DOHH2 (cell line): ENCODE data around the gene IQSEC3.

ENCODE experiments used
- CTCF ChIP-seq: fragments of 200-600 bp; sonication (generic); IDR thresholded peaks from one replicate; pipeline ENCODE4 v1.5.1; 2014; ENCODE audit warnings: antibody characterized with exemption, mild to moderate bottlenecking, low read depth, low read length; ENCODE audit not compliant: poor library complexity, severe bottlenecking
- EZH2phosphoT487 ChIP-seq: fragments of 200-600 bp; sonication (generic); IDR thresholded peaks from 2 replicates; pipeline ENCODE4 v1.6.1; 2017; ENCODE audit warnings: borderline replicate concordance, mild to moderate bottlenecking, antibody characterized with exemption, low read length, moderate library complexity, mixed read lengths

GRCh38 chr12:53735-54730, 12.5 kb upstream of the IQSEC3 start:
- no peak for TF ChIP-seq EZH2phosphoT487
- TF ChIP-seq CTCF = no peak
